SKM-1 (cell line): ENCODE results near the gene KDM6B.
"Not testable (repeated sequence)": the region's sequence is repeated elsewhere in the genome, so short reads cannot be mapped to it uniquely, and the experiment has no call there.

Experiments
- DNase-seq: peaks from one replicate; lab custom pipeline; 2025; ENCODE audit not compliant: unreplicated experiment; lab: John Stamatoyannopoulos, UW

The KDM6B gene

DNA sequence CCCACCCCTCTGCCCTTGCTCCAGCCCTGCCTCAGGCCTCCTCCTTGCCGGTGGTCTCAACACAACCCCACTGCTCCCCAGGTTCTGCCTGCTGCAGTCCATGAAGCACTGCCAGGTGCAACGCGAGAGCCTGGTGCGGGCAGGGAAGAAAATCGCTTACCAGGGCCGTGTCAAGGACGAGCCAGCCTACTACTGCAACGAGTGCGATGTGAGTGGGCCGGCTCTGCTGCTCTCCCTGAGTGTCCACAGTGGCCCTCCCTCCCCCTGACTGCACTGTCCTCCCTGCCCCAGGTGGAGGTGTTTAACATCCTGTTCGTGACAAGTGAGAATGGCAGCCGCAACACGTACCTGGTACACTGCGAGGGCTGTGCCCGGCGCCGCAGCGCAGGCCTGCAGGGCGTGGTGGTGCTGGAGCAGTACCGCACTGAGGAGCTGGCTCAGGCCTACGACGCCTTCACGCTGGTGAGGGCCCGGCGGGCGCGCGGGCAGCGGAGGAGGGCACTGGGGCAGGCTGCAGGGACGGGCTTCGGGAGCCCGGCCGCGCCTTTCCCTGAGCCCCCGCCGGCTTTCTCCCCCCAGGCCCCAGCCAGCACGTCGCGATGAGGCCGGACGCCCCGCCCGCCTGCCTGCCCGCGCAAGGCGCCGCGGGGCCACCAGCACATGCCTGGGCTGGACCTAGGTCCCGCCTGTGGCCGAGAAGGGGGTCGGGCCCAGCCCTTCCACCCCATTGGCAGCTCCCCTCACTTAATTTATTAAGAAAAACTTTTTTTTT is 19.1 kb downstream of the KDM6B start:
- DNase-seq = no peak

DNA sequence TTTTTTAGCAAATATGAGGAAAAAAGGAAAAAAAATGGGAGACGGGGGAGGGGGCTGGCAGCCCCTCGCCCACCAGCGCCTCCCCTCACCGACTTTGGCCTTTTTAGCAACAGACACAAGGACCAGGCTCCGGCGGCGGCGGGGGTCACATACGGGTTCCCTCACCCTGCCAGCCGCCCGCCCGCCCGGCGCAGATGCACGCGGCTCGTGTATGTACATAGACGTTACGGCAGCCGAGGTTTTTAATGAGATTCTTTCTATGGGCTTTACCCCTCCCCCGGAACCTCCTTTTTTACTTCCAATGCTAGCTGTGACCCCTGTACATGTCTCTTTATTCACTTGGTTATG is 19.6 kb downstream of the KDM6B start:
- DNase-seq = no peak

GRCh38 chr17:7854078-7854777 is 20.2 kb downstream of the KDM6B start:
- DNase-seq = no peak

DNA sequence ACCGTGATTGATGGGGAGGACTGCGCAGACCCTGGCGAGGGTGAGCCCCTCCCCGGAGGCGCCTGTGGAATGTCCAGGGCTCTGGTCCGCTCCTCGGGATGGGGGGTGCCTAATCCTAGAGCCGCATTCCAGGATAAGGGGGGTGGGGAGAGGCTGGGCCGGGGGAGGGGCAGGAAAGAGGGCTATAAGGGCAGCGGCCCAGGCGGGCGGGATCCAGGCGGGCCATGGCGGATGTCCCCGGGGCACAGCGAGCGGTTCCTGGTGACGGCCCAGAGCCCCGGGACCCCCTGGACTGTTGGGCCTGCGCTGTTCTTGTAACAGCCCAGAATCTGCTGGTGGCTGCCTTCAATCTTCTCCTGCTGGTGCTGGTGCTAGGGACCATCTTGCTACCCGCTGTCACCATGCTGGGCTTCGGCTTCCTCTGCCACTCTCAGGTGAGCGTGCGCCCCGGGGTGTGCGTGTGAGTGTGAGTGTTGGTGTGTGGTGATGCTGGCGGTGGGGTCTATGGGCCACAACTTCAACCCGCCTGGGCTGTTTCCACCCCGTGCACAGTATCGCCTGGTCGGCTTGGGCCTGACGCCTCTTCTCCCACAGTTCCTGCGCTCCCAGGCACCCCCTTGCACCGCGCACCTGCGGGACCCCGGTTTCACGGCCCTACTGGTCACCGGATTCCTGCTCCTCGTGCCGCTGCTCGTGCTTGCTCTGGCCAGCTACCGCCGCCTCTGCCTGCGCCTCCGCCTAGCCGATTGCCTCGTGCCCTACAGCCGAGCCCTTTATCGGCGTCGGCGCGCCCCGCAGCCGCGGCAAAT is 21.0 kb downstream of the KDM6B start, which contains the start of gene TMEM88:
TSS of gene TMEM88 (plus strand) at position 216 of the 809 bp plus-strand sequence. CDS start at position 225, 9 bp downstream.
- no peak for DNase-seq

DNA sequence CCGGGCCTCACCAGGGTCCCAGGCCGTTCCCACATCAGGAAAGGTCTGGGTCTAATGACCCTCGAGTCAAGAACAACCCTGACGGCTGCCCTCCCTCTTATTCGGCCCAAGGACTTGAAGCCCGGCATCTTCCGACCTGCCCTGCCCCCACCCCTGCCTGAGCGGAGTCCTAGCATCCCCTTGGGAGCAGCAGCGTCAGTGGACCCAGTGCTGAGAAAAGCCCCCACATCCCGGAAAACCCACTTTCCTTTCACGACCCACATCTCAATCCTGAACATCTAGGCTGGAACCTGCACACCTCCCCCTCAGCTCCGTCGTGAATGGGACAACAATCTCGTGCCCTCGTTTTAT is 21.6 kb downstream of the KDM6B start:
- no peak for DNase-seq

GRCh38 chr17:7856011-7856810 is 22.2 kb downstream of the KDM6B start:
- DNase-seq = no peak

- peak; percentile 80 for DNase-seq
Observed at GRCh38 chr17:7856811-7857712, 23.0 kb downstream of the KDM6B start, which contains the start of gene NAA38. NAA38 (minus strand) TSS chr17:7857559; CDS start chr17:7857463, 96 bp downstream.

- DNase-seq = peak; percentile 42
Observed at GRCh38 chr17:7857713-7858521, 23.9 kb downstream of the KDM6B start, which contains the start of gene CYB5D1. CYB5D1 (plus strand) TSS chr17:7858003; CDS start chr17:7858135, 132 bp downstream.

- no peak for DNase-seq
Observed at GRCh38 chr17:7858522-7858810, 24.4 kb downstream of the KDM6B start.

DNA sequence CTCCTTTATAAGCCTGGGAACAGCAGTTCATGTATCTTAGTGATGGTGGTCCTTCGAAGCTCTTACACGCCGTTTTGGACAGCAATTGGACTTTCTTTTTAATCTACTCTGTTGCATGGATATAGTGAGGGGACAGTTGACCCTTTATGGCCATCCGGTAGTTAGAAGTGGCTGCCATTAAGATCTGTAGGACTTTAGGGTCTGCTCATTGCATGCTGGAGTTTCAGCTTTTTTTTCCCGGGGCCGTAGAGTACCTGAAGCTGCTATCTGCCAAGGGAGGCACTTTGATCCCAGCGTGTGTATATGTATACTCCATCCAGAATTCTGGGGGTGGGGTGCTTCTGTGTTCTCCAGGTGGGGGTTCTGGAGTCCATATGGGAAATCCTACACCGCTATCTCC is 25.0 kb downstream of the KDM6B start:
- DNase-seq = no peak

- no peak for DNase-seq
Observed at GRCh38 chr17:7862692-7863437, 28.8 kb downstream of the KDM6B start.

GRCh38 chr17:7864384-7864783 is 30.4 kb downstream of the KDM6B start:
- not testable (repeated sequence) for DNase-seq

GRCh38 chr17:7864995-7865650 is 31.1 kb downstream of the KDM6B start:
- no peak for DNase-seq

DNA sequence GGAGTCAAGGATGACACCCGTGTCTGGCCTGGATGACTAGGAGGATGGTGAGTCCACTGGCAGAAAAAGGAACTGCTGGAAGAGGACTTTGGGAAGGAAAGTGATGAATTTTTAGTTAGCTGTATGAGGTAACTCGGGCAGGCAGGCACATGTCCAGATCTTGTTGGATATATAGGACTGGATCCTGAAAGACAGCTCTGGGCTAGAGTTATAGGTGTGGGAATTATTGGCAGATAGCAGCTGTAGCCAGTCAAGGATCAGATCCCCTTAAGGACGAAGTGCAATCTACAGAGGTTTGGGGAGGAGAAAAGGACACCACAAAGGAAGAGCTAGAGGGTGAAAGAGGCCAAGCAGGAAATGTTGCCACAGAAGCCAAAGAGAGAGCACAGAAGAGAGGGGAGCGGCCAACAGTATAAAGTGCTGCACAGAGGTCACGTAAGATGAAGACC is 33.9 kb downstream of the KDM6B start:
- no peak for DNase-seq

- no peak for DNase-seq
Observed at GRCh38 chr17:7873051-7873450, 39.0 kb downstream of the KDM6B start.

DNA sequence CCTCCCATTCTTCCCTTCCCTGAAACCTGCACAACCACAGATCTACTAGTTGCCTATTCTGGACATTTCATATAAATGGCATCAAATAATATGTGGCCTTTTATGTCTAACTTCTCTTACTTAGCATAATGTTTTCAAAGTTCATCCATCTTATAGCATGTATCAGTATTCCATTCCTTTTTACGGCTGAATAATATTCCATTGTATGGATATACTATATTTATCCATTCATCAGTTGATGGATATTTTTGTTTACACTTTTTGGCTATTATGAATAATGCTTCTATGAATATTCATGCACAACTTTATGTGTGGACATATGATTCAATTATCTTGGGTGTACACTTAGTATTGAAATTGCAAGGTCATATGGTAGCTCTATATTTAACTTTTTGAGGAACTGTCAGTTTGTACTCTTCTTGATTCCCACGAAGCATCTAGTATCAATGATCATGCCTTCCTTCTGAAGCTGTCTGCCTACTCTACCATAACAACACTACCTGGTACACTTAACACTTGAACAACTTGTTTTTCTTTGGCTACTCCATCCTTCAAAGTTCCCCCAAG is 41.9 kb downstream of the KDM6B start:
- DNase-seq = no peak

DNA sequence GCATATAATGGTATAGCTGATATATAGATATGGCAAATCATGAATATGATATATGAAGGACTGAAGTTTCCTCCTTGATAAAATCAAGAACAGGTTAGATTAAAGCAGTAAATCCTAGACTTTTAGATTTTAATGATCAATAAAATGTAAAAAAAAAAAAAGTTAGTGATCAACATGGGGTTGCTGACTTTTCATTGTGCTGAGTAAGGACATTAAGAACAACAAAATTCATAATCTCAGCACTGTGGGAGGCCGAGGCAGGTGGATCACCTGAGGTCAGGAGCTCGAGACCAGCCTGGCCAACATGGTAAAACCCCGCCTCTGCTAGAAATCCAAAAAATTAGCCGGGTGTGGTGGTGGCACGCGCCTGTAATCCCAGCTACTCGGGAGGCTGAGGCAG is 44.2 kb downstream of the KDM6B start:
- no peak for DNase-seq
